Measurements from ENCODE around the gene TTLL5.

Gene TTLL5

DNA sequence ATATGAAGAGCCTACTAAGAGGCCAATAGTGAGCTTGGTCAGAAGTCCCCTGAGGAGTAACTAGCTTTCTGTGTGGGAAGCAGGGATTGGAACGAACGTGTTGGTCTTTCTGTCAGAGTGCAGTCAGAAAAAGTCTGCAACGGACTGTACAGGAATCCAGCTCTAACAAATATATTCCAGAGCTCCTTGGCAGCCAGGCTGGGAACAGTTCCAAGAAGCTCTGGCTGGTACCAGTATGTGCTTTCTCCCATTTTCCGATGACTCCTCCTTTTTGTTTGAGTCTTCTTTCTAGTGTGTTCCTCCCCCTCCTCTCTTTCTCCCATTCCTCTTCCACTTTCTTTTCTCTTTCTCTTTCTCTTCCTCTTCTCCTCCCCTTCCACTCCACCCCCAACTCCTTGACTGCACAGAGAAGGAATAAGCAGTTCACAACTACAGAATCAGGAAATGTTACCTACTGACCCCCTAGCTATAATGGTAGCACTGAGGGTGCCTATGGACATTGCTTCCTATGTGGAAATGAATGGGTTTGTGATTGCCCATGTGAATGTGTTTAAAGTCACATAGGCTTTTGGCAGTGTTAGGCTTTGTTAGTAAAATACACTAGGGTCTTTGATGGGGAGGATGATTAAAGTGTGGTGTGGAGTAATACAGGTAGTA, 59.9 kb downstream of the TTLL5 start:
- no peaks in the 10 kb centered on the region for H3K9me3 ChIP-seq (ENCODE audit: low read length)
- H3K9ac ChIP-seq (ENCODE audit: low read length) = no peak overlapping the region
- H3K4me1 ChIP-seq (ENCODE audit: insufficient read depth, low read length) = peaks cover 46% of the 10 kb centered on the region
- peaks cover 6% of the 10 kb centered on the region for H3K36me3 ChIP-seq (ENCODE audit: insufficient read depth, low read length)
- H3K27ac ChIP-seq (ENCODE audit: low read depth, low read length) = peak overlapping the region; percentile 88
- peak overlapping the region; percentile 22 to 30 for H3K4me3 ChIP-seq (ENCODE audit: low read depth in 1 of 2, low read length in 2 of 2)
- H3K27me3 ChIP-seq (ENCODE audit: control insufficient read depth in 1 of 2, insufficient read depth in 2 of 2, low read length in 2 of 2) = no peaks in the 10 kb centered on the region

GRCh38 chr14:75723716-75724115, 62.7 kb downstream of the TTLL5 start:
- no peaks in the 10 kb centered on the region for H3K27me3 ChIP-seq (ENCODE audit: control insufficient read depth in 1 of 2, insufficient read depth in 2 of 2, low read length in 2 of 2)
- H3K4me1 ChIP-seq (ENCODE audit: insufficient read depth, low read length) = peaks cover 45% of the 10 kb centered on the region
- no peaks in the 10 kb centered on the region for H3K36me3 ChIP-seq (ENCODE audit: insufficient read depth, low read length)
- H3K4me3 ChIP-seq (ENCODE audit: low read depth in 1 of 2, low read length in 2 of 2) = no peak overlapping the region
- H3K9me3 ChIP-seq (ENCODE audit: low read length) = no peaks in the 10 kb centered on the region
- no peak overlapping the region for H3K27ac ChIP-seq (ENCODE audit: low read depth, low read length)
- no peak overlapping the region for H3K9ac ChIP-seq (ENCODE audit: low read length)

GRCh38 chr14:75724414-75725204, 63.6 kb downstream of the TTLL5 start:
- no peak overlapping the region for H3K27ac ChIP-seq (ENCODE audit: low read depth, low read length)
- H3K4me3 ChIP-seq (ENCODE audit: low read depth in 1 of 2, low read length in 2 of 2) = no peak overlapping the region
- no peaks in the 10 kb centered on the region for H3K9me3 ChIP-seq (ENCODE audit: low read length)
- H3K27me3 ChIP-seq (ENCODE audit: control insufficient read depth in 1 of 2, insufficient read depth in 2 of 2, low read length in 2 of 2) = no peaks in the 10 kb centered on the region
- peaks cover 36% of the 10 kb centered on the region for H3K4me1 ChIP-seq (ENCODE audit: insufficient read depth, low read length)
- no peak overlapping the region for H3K9ac ChIP-seq (ENCODE audit: low read length)
- H3K36me3 ChIP-seq (ENCODE audit: insufficient read depth, low read length) = no peaks in the 10 kb centered on the region

DNA sequence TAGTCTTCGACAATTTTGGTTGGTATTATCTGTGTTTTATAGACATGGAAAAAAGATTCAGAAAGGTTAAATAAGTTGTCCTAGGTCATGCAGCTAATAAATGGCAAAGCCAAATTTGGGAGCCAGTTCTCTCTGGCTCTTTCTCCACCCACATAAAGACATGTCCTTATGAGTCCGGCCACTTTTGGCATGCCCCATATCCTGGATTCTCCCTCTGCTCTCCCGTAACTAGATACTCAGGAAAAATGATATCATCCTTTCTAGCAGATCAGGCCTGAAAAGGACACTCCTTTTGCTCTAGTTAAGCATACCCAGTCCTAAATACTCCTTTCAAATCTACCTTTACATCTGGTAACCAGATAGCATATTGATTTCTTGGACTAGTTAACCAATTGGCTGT, 64.4 kb downstream of the TTLL5 start:
- peaks cover 27% of the 10 kb centered on the region for H3K4me1 ChIP-seq (ENCODE audit: insufficient read depth, low read length)
- peak overlapping the region; percentile 21 for H3K27ac ChIP-seq (ENCODE audit: low read depth, low read length)
- no peaks in the 10 kb centered on the region for H3K36me3 ChIP-seq (ENCODE audit: insufficient read depth, low read length)
- H3K27me3 ChIP-seq (ENCODE audit: control insufficient read depth in 1 of 2, insufficient read depth in 2 of 2, low read length in 2 of 2) = no peaks in the 10 kb centered on the region
- H3K4me3 ChIP-seq (ENCODE audit: low read depth in 1 of 2, low read length in 2 of 2) = peak overlapping the region in 1 of 2 donors; percentile 9
- no peak overlapping the region for H3K9ac ChIP-seq (ENCODE audit: low read length)
- no peaks in the 10 kb centered on the region for H3K9me3 ChIP-seq (ENCODE audit: low read length)

- Histone ChIP-seq H3K9ac (ENCODE audit: low read length) (no peak overlapping the region), H3K9me3 (ENCODE audit: low read length) (no peaks in the 10 kb centered on the region), H3K27ac (ENCODE audit: low read depth, low read length) (peak overlapping the region; percentile 21), H3K36me3 (ENCODE audit: insufficient read depth, low read length) (no peaks in the 10 kb centered on the region), H3K4me1 (ENCODE audit: insufficient read depth, low read length) (peaks cover 21% of the 10 kb centered on the region), H3K4me3 (ENCODE audit: low read depth in 1 of 2, low read length in 2 of 2) (no peak overlapping the region), H3K27me3 (ENCODE audit: control insufficient read depth in 1 of 2, insufficient read depth in 2 of 2, low read length in 2 of 2) (no peaks in the 10 kb centered on the region)
These were observed 65.3 kb downstream of the TTLL5 start for GRCh38 chr14:75726321-75726720.

DNA sequence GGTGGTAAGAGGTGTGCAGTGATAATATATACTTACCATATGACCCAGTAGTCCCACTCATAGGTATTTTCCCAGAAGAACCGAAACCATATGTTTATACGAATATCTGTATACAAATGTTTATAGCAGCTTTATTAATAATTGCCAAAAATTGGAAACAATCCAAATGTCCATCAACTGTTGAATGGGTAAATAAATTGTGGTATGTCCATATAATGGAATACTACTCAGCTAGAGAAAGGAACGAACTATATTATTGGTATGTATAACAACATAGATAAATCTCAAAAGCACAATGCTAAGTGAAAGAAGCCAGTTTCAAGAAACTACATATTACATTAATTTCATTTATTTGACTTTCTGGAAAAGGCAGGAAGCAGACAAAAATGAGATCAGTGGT, 66.1 kb downstream of the TTLL5 start:
- H3K4me1 ChIP-seq (ENCODE audit: insufficient read depth, low read length) = peaks cover 20% of the 10 kb centered on the region
- no peak overlapping the region for H3K4me3 ChIP-seq (ENCODE audit: low read depth in 1 of 2, low read length in 2 of 2)
- H3K27me3 ChIP-seq (ENCODE audit: control insufficient read depth in 1 of 2, insufficient read depth in 2 of 2, low read length in 2 of 2) = no peaks in the 10 kb centered on the region
- H3K36me3 ChIP-seq (ENCODE audit: insufficient read depth, low read length) = no peaks in the 10 kb centered on the region
- H3K9me3 ChIP-seq (ENCODE audit: low read length) = no peaks in the 10 kb centered on the region
- no peak overlapping the region for H3K27ac ChIP-seq (ENCODE audit: low read depth, low read length)
- H3K9ac ChIP-seq (ENCODE audit: low read length) = no peak overlapping the region

DNA sequence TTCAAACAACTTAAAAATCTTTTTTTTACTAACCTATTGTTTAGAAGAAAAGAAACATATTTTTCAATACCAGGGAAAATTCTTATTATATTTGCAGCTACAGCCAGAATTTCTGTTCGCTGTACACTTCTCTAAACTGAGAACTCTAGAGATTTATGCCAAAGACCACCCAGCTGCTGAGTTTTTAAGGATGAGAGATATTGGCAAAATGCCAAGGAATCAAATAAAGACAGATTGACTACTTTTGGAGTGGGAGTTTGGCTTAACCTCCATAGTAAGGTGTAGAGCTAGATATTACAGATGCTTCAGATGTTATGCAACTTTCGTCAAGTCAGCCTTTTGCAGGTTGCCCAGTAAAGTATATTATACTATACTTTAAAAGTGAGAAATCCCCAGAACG, 71.8 kb downstream of the TTLL5 start:
- Histone ChIP-seq H3K9me3 (ENCODE audit: low read length) (no peaks in the 10 kb centered on the region), H3K27ac (ENCODE audit: low read depth, low read length) (no peak overlapping the region), H3K9ac (ENCODE audit: low read length) (no peak overlapping the region), H3K4me1 (ENCODE audit: insufficient read depth, low read length) (no peaks in the 10 kb centered on the region), H3K36me3 (ENCODE audit: insufficient read depth, low read length) (peaks cover 15% of the 10 kb centered on the region), H3K4me3 (ENCODE audit: low read depth in 1 of 2, low read length in 2 of 2) (no peak overlapping the region), H3K27me3 (ENCODE audit: control insufficient read depth in 1 of 2, insufficient read depth in 2 of 2, low read length in 2 of 2) (no peaks in the 10 kb centered on the region)

- no peak overlapping the region for H3K4me3 ChIP-seq (ENCODE audit: low read depth in 1 of 2, low read length in 2 of 2)
- H3K9me3 ChIP-seq (ENCODE audit: low read length) = no peaks in the 10 kb centered on the region
- H3K27ac ChIP-seq (ENCODE audit: low read depth, low read length) = no peak overlapping the region
- H3K4me1 ChIP-seq (ENCODE audit: insufficient read depth, low read length) = no peaks in the 10 kb centered on the region
- no peak overlapping the region for H3K9ac ChIP-seq (ENCODE audit: low read length)
- H3K36me3 ChIP-seq (ENCODE audit: insufficient read depth, low read length) = peaks cover 15% of the 10 kb centered on the region
- no peaks in the 10 kb centered on the region for H3K27me3 ChIP-seq (ENCODE audit: control insufficient read depth in 1 of 2, insufficient read depth in 2 of 2, low read length in 2 of 2)
These were observed 73.8 kb downstream of the TTLL5 start for GRCh38 chr14:75734854-75735253.

DNA sequence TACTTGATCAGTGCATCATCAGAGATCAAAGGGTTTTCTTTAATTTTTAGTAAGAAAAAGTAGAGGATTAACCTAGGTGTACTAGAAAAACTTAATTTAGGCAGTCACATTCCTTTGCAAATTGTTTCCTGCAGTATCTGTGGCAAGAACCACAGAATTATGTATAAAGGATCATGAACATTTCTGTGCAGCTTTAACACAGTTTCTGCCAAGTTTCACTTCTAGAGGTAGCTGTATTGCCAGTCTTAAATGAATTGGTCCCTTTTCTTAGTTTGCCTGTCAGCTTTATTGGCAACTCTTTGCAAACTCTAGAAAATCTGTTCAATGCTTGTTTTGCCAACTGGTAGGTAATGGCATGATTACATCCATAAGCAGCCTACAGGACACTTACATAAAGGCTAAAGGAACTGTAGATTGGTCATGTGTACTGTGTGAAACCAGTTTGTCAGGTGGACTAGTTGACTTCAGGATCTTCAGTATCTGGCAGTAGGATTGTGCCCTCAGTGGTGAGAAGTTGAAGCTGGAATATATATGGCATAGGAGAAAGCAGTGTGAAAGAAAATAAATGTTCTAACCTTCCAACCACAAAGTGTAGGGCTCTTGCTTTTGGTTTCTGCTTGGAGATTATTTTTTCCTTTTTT, 75.9 kb downstream of the TTLL5 start:
- H3K4me1 ChIP-seq (ENCODE audit: insufficient read depth, low read length) = no peaks in the 10 kb centered on the region
- H3K9ac ChIP-seq (ENCODE audit: low read length) = no peak overlapping the region
- no peak overlapping the region for H3K27ac ChIP-seq (ENCODE audit: low read depth, low read length)
- no peak overlapping the region for H3K4me3 ChIP-seq (ENCODE audit: low read depth in 1 of 2, low read length in 2 of 2)
- peaks cover 15% of the 10 kb centered on the region for H3K36me3 ChIP-seq (ENCODE audit: insufficient read depth, low read length)
- no peaks in the 10 kb centered on the region for H3K9me3 ChIP-seq (ENCODE audit: low read length)
- no peaks in the 10 kb centered on the region for H3K27me3 ChIP-seq (ENCODE audit: control insufficient read depth in 1 of 2, insufficient read depth in 2 of 2, low read length in 2 of 2)

DNA sequence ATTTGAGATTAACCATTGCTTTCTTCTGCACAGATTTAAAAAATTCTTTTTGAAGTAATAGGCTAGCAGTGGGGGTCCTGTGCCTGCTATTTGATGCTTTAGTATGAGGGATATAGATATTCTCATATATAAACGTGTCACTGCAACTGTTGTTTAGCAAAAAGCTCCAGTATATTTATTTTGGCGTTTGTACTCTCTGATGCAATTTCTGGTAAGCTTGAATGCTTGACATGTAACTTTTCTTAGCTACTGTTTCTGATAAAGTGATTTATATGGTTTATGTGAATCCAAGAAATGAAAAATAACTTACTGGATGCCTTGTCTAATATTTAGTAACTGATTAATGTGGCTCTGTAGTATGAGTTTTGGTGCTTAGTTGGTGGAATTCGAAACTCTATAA, 77.1 kb downstream of the TTLL5 start:
- Histone ChIP-seq H3K27me3 (ENCODE audit: control insufficient read depth in 1 of 2, insufficient read depth in 2 of 2, low read length in 2 of 2) (no peaks in the 10 kb centered on the region), H3K9me3 (ENCODE audit: low read length) (no peaks in the 10 kb centered on the region), H3K4me1 (ENCODE audit: insufficient read depth, low read length) (no peaks in the 10 kb centered on the region), H3K9ac (ENCODE audit: low read length) (no peak overlapping the region), H3K4me3 (ENCODE audit: low read depth in 1 of 2, low read length in 2 of 2) (no peak overlapping the region), H3K36me3 (ENCODE audit: insufficient read depth, low read length) (peaks cover 15% of the 10 kb centered on the region), H3K27ac (ENCODE audit: low read depth, low read length) (no peak overlapping the region)

GRCh38 chr14:75742867-75743266, 81.8 kb downstream of the TTLL5 start:
- Histone ChIP-seq H3K4me1 (ENCODE audit: insufficient read depth, low read length) (no peaks in the 10 kb centered on the region), H3K4me3 (ENCODE audit: low read depth in 1 of 2, low read length in 2 of 2) (no peak overlapping the region), H3K27ac (ENCODE audit: low read depth, low read length) (no peak overlapping the region), H3K9me3 (ENCODE audit: low read length) (no peaks in the 10 kb centered on the region), H3K27me3 (ENCODE audit: control insufficient read depth in 1 of 2, insufficient read depth in 2 of 2, low read length in 2 of 2) (no peaks in the 10 kb centered on the region), H3K9ac (ENCODE audit: low read length) (no peak overlapping the region), H3K36me3 (ENCODE audit: insufficient read depth, low read length) (no peaks in the 10 kb centered on the region)
